MG63 (cell line): ENCODE measurements around the gene TPD52L3. TPM values are rescaled to one million over a fixed set of nuclear protein-coding genes. Genes with fewer than 3 reads are reported as not detected.

ENCODE experiments used
- DNase-seq: peaks from one replicate; pipeline ENCODE4 v3.0.0-alpha.2; 2020
- H3K27me3 ChIP-seq: fragments of 250-450 bp; sonication (Bioruptor Pico); 2 replicates; pipeline ENCODE4 v1.5.1; 2020; ENCODE audit warnings: mild to moderate bottlenecking, moderate library complexity
- H3K36me3 ChIP-seq: fragments of 250-450 bp; sonication (Bioruptor Pico); 2 replicates; pipeline ENCODE4 v1.5.1; 2020; ENCODE audit warnings: mild to moderate bottlenecking, moderate library complexity
- H3K4me3 ChIP-seq: fragments of 250-450 bp; sonication (Bioruptor Pico); 2 replicates; pipeline ENCODE4 v1.5.1; 2020; ENCODE audit warnings: mild to moderate bottlenecking, moderate library complexity
- H3K9me3 ChIP-seq: fragments of 250-450 bp; sonication (Bioruptor Pico); 2 replicates; pipeline ENCODE4 v1.5.1; 2020; ENCODE audit warnings: mild to moderate bottlenecking, moderate library complexity
- total RNA-seq: library from RNA; depleted of rRNA; stranded (reverse); fragments of >200 nt; shearing (Covaris generic); gene quantifications from 2 replicates; pipeline ENCODE4 v1.2.3, GENCODE V29; 2014; ENCODE audit warnings: low replicate concordance; rRNA removed

TPD52L3 gene
- not detected in 2 replicates for total RNA-seq

GRCh38 chr9:6328103-6328502 lies at the start of gene TPD52L3:
Gene TPD52L3, plus strand, starts transcription at chr9:6328375. Its CDS starts 221 bp downstream, at chr9:6328596.
- H3K27me3 ChIP-seq = no peaks in the 10 kb centered on the region
- no peaks in the 10 kb centered on the region for H3K36me3 ChIP-seq
- DNase-seq = no peak
- no peaks in the 10 kb centered on the region for H3K9me3 ChIP-seq
- H3K4me3 ChIP-seq = no peak within 1 kb of the TSS

GRCh38 chr9:6301858-6302257 lies 26.3 kb upstream of the TPD52L3 start:
- DNase-seq = no peak
- Histone ChIP-seq H3K4me3 (no peak overlapping the region), H3K27me3 (no peaks in the 10 kb centered on the region), H3K9me3 (no peaks in the 10 kb centered on the region), H3K36me3 (no peaks in the 10 kb centered on the region)

DNA sequence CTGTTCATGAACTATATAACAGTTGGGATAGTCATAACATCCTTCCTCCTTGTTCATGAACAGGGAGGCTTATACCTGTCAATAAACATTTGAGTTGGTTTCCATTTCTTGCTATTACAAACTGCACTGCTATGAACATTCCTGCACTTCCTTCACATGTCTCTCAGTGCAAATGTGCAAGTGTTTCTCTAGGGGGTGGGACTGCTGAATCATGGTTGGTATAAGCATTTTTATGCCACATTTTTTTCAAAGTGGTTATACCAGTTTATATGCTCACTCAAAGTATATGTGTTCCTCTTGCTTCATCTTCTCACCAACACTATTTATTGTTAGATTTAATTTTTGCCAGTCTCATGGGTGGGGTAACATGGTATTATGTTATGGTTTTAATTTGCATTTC lies 25.8 kb upstream of the TPD52L3 start:
- Histone ChIP-seq H3K27me3 (no peaks in the 10 kb centered on the region), H3K36me3 (no peaks in the 10 kb centered on the region), H3K9me3 (no peaks in the 10 kb centered on the region), H3K4me3 (no peak overlapping the region)
- no peak for DNase-seq

GRCh38 chr9:6304232-6304631 lies 23.9 kb upstream of the TPD52L3 start:
- H3K4me3 ChIP-seq = no peak overlapping the region
- no peaks in the 10 kb centered on the region for H3K9me3 ChIP-seq
- DNase-seq = no peak
- no peaks in the 10 kb centered on the region for H3K36me3 ChIP-seq
- H3K27me3 ChIP-seq = no peaks in the 10 kb centered on the region

GRCh38 chr9:6305954-6306563 lies 22.1 kb upstream of the TPD52L3 start:
- Histone ChIP-seq H3K4me3 (no peak overlapping the region), H3K9me3 (no peaks in the 10 kb centered on the region), H3K27me3 (no peaks in the 10 kb centered on the region), H3K36me3 (no peaks in the 10 kb centered on the region)
- no peak for DNase-seq

DNA sequence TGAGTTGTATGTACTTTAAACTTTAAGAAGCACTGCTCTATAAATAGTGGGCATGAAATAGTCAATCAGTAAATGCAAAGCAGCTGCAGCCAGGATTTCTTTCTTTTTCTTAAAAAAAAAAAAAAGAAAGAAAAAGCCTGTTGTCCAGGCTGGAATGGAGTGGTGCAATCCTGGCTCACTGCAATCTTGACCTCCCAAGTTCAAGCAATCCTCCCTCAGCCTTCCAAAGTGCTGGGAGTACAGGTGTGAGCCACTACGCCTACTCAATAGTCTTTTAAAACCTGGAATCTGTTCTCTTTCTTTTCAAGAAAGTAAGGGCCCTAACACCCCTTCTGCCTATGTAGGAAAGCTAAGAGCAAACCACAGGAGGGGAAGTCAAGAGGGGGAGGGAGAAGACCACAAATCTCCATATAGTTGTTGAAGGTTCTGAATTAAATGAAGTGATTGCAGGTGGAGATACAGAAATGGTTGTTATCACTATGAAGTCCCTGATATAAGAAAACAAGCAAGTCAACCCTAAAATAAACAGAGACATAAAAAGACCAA lies 20.6 kb upstream of the TPD52L3 start:
- H3K9me3 ChIP-seq = no peaks in the 10 kb centered on the region
- no peak overlapping the region for H3K4me3 ChIP-seq
- H3K36me3 ChIP-seq = no peaks in the 10 kb centered on the region
- H3K27me3 ChIP-seq = no peaks in the 10 kb centered on the region
- DNase-seq = no peak

DNA sequence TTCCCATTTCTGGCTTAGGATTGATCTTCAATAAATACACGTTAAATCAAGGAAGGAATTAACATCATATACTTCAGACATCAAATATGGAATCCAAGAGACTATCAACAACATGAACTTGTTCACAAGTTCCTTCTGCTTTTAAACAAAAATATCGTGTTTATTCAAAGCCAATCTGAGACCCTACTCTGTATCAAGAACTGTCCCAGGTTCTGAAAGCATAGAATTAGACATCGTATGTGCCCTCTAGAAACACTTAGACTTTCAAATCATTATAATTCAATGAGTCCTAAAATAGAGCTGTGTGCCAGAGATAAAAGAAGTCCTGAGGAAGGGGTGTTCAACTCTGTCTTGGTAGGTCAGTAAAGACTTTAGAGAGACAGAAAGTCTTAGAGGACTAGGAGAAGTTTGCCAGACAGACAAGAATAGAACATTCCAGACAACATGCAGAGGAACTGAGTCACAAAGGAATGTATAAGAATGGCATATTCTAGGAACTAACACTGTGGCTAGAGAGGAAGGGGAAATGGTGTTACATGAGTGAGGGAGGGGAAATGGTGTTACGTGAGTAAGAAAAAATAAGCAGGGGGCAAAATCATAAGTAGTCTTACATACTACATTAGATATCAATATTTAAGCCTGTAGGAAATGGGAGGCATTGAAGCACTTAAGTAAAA lies 2.9 kb downstream of the TPD52L3 start:
- Histone ChIP-seq H3K27me3 (no peaks in the 10 kb centered on the region), H3K4me3 (no peak overlapping the region), H3K9me3 (no peaks in the 10 kb centered on the region), H3K36me3 (no peaks in the 10 kb centered on the region)
- no peak for DNase-seq

- Histone ChIP-seq H3K27me3 (no peaks in the 10 kb centered on the region), H3K4me3 (no peak overlapping the region), H3K9me3 (no peaks in the 10 kb centered on the region), H3K36me3 (no peaks in the 10 kb centered on the region)
- DNase-seq = no peak
Measured at GRCh38 chr9:6334305-6334704, 6.1 kb downstream of the TPD52L3 start.

GRCh38 chr9:6348766-6349165 lies 20.6 kb downstream of the TPD52L3 start:
- Histone ChIP-seq H3K27me3 (no peaks in the 10 kb centered on the region), H3K36me3 (no peaks in the 10 kb centered on the region), H3K9me3 (no peaks in the 10 kb centered on the region), H3K4me3 (no peak overlapping the region)
- no peak for DNase-seq

GRCh38 chr9:6351737-6352136 lies 23.6 kb downstream of the TPD52L3 start:
- H3K9me3 ChIP-seq = no peaks in the 10 kb centered on the region
- H3K4me3 ChIP-seq = no peak overlapping the region
- DNase-seq = no peak
- no peaks in the 10 kb centered on the region for H3K27me3 ChIP-seq
- H3K36me3 ChIP-seq = no peaks in the 10 kb centered on the region

DNA sequence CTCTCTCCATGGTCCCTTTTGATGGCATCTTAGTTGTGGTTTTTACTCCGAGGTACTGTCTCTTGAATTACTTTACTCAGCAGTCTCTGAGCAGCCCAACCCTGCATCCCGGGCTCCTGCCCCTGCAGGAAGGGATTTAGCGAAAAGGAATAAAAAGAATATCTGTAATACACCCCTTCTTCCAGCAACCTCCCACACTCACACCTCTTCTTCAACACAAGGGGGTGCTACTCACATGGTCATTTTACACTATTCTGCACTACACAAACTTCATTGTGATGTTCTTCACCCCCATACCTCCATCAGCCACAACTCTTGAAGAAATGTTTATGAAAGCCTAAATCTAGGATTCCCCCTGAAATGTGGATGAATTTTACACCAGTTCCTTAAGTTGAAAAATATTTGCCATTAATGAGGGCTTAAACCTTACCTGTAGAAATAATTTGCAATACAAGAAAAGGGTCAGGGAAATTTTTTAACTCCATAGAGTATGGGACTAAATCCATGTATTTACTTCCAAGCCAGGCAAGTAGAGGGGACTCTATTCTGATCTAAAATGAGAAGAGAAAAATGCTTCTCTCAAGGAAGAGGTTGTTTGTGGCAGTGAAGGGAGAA lies 26.0 kb downstream of the TPD52L3 start:
- no peak overlapping the region for H3K4me3 ChIP-seq
- H3K27me3 ChIP-seq = no peaks in the 10 kb centered on the region
- H3K36me3 ChIP-seq = no peaks in the 10 kb centered on the region
- peak; percentile 0 for DNase-seq
- no peaks in the 10 kb centered on the region for H3K9me3 ChIP-seq

DNA sequence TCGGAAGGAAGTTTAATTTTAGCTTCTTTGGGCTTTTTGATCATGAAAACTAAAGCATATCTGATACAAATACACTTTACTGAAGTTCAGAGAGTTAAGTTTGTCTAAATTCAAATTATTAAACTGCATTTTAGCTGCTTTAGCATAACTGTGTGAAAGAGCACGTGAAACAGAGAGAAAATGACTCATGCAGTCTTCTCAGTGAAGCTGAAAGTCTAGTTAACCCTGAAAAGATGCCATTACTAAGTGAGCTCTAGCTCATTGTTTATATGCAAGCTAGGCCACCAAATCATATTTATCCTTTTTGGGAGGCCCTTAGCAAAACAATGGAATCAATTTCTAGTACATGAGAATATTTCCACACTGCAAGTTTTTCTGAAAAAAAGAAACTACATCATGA lies 27.6 kb downstream of the TPD52L3 start:
- no peaks in the 10 kb centered on the region for H3K27me3 ChIP-seq
- no peaks in the 10 kb centered on the region for H3K9me3 ChIP-seq
- H3K36me3 ChIP-seq = no peaks in the 10 kb centered on the region
- no peak for DNase-seq
- H3K4me3 ChIP-seq = no peak overlapping the region

GRCh38 chr9:6356441-6356840 lies 28.3 kb downstream of the TPD52L3 start:
- Histone ChIP-seq H3K4me3 (no peak overlapping the region), H3K36me3 (no peaks in the 10 kb centered on the region), H3K27me3 (no peaks in the 10 kb centered on the region), H3K9me3 (no peaks in the 10 kb centered on the region)
- no peak for DNase-seq

DNA sequence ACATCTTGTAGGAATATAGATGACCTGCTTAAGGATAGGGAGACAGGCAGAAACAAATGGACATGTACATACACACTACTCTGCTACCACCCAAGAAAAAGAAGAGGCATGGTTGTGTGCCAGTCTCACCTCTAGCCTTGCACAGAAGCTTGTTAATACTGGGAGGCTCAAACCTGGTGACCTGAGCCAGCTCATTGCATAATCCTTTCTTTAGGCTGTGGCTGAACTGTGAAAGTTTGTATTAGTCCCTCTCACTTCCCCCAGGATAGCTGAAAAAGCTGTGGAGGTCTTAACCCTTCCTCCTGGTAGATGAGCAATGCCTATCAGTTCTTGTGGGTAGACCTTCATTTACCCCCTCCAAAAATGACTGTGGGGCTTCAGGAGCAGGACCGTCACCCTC lies 28.7 kb downstream of the TPD52L3 start:
- H3K36me3 ChIP-seq = no peaks in the 10 kb centered on the region
- no peaks in the 10 kb centered on the region for H3K27me3 ChIP-seq
- DNase-seq = no peak
- H3K4me3 ChIP-seq = no peak overlapping the region
- no peaks in the 10 kb centered on the region for H3K9me3 ChIP-seq

- H3K9me3 ChIP-seq = no peaks in the 10 kb centered on the region
- DNase-seq = no peak
- no peak overlapping the region for H3K4me3 ChIP-seq
- no peaks in the 10 kb centered on the region for H3K36me3 ChIP-seq
- H3K27me3 ChIP-seq = no peaks in the 10 kb centered on the region
Measured at GRCh38 chr9:6367128-6367890, 39.1 kb downstream of the TPD52L3 start.

DNA sequence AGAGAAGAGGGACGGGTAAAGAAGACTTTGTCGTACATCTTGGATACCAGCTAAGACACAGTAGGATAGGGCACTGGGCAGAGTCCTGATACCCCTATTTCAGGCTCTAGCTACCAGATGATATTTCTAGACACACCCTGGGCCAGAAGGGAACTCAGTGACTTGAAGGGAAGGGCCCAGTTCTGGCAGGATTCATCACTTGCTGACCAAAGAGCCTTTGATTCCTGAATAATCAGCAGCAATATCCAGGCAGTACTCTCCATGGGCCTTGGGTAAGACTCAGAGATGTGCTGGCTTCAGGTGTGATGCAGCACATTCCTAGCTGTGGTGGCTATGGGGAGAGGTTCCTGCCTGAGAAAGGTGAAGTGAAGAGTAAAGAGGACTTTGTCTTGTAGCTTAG lies 40.7 kb downstream of the TPD52L3 start:
- Histone ChIP-seq H3K4me3 (no peak overlapping the region), H3K36me3 (no peaks in the 10 kb centered on the region), H3K27me3 (no peaks in the 10 kb centered on the region), H3K9me3 (no peaks in the 10 kb centered on the region)
- no peak for DNase-seq
